ENCODE measurements around the gene C11orf97.
A peak's percentile ranks its signal among the peaks of the same experiment; 100 is the strongest.
"Not testable (repeated sequence)": the region's sequence is repeated elsewhere in the genome, so short reads cannot be mapped to it uniquely, and the experiment has no call there.

C11orf97 gene

GRCh38 chr11:94511932-94512781 is at the start of gene C11orf97:
TSS of gene C11orf97 (plus strand) at chr11:94512461. CDS start at chr11:94512529, 68 bp downstream.
- peak in 1 of 2 experiments; percentile 30 for DNase-seq

GRCh38 chr11:94469416-94469815 is 42.8 kb upstream of the C11orf97 start:
- DNase-seq: no peak

GRCh38 chr11:94472916-94473799 is 39.1 kb upstream of the C11orf97 start:
- DNase-seq: no peak

- DNase-seq: no peak
Measured at GRCh38 chr11:94477624-94478023, 34.6 kb upstream of the C11orf97 start.

DNA sequence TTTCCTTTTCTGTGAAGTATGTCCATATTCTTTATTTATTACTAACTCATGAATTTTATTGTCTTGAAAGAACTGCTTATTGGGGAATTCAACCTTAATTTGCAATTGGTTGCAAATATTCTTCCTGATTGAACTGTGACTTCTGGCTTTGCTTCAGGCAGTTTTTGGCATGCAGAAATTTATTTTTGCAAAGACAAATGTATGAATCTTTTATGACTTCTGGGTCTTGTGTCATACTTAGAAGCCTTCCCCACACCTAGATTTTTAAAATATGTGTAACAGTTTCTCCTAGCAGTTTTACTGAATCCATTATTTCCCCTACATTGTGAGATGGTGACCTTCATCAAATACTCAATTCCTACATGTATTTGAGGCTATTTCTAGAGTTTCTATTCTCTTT is 30.9 kb upstream of the C11orf97 start:
- DNase-seq: no peak

DNA sequence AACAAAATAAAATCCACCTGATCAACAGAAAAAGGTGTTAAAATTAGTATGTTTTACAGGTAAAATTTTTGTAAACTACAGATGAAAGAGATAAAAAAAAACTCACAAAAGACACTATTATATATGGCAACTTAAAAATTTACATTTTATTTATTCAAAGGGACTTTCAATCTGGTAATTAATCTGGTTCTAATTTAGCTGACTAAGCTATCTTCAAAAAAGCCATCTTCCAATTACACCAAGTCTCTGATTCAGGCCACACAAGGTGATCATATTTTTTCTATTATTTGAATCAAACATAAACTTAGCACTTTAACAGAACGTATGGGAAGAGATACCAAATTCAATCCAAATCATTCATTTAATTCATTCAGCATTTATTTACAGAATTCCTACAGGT is 26.2 kb upstream of the C11orf97 start:
- no peak for DNase-seq

DNA sequence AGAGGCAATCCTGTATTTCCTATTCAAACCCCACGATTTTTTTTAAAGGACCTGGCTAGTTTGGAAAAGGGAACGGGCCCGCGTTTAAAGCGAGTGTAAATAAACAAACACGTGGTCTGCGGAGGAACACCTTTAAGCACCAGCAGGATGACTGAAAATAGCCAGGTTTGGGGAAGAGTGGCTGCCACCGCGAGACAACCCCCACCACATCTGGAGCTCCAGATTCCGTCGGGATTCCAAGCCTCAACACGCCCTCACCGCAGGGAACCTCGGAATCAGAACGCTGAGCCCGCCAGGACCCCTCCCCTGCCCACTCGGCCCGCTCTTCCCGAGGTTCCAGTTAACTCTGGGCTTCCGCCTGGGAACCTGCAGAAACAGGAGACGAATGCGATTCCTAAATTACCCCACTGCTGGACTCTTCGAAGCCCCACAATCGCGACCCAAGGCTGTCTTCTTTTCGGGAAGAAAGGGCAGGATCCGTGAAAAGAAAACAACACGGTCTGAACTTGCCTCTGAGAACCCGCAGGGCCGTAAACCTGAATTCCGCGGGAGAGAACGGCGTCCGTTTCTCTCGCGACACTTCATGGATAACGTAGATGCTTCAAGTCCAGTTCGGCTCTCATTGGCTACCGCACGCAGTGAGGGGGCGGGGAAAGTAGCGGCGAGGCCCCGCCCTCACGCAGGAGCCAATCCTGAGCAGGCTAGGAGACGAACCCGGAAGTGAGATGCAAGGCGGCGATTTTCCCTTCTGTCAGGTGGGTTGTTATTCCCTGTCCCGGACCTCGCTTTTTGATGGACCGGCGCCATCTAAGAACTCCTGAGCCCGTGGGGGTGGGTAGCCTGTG is 18.8 kb upstream of the C11orf97 start, which contains the start of the genes ANKRD49 and MRE11:
TSS of gene ANKRD49 (plus strand) at position 704 of the 845 bp plus-strand sequence. CDS start 2,710 bp downstream, outside the sequence.
TSS of gene MRE11 (minus strand) at position 564 of the 845 bp plus-strand sequence. CDS start 1,043 bp downstream, outside the sequence.
- DNase-seq: peak; percentile 95 to 97

GRCh38 chr11:94494126-94494680 is 18.1 kb upstream of the C11orf97 start:
- peak in 1 of 2 experiments; percentile 69 for DNase-seq

- no peak for DNase-seq
Measured at GRCh38 chr11:94500181-94500580, 12.1 kb upstream of the C11orf97 start.

DNA sequence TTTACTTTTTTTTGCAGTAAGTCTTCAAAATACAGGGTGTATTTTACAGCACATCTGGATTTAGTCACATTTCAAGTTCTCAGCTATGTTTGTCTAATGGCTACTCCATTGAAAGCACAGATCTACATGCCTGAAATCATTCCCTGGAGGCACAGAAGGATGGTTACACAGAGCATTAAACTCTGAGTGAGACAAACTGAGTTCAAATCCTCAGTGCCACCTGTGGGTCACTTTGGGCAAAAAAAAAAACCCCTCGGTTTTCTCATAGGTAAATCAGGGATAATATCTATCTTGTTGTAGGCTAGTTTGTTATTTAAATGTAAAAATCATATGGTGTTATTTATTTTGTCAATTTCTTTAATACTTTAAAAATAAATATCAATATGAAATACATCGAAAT is 10.7 kb upstream of the C11orf97 start:
- DNase-seq: no peak

- peak; percentile 4 to 33 for DNase-seq
Measured at GRCh38 chr11:94504689-94505293, 7.5 kb upstream of the C11orf97 start.

- not testable (repeated sequence) for DNase-seq
Measured at GRCh38 chr11:94506513-94506912, 5.7 kb upstream of the C11orf97 start.

DNA sequence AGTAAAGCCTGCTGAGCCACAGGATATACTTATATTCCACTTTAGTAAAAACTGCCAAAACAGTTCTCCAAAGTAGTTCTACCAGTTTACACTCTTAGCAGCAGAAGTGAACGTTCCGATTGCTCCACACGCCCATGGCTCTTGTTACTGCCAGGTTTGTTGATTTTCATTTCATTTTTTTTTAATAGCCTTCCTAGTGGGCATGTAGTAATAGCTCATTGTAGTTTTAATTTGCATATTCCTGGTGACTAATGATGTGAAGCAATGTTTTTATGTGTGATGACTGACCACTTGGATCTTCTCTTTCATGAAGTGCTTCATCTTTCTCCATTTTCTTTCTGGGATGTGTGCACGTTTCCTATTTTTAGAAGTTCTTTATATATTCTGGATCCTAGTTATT is 4.8 kb upstream of the C11orf97 start:
- no peak for DNase-seq

DNA sequence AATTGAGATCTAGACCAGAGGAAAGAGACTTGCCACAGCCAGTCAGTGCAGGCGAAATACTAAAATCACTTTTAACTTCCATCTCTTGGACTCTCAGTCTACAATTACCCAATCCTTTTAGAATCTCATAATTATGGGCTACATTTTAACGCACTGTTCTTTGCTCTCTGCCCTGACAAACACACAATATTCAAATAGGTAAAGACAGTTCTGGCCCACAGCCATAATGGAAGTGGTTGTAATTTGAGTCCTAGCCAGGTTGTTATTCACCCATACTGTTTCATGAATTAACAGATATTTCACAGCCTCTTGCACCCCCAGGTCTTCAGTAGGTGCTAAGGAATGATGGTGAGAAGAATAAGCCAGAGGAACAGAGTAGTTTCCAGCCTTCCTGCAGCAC is 830 bp downstream of the C11orf97 start:
- DNase-seq: no peak

- DNase-seq: no peak
Measured at GRCh38 chr11:94515398-94515797, 3.1 kb downstream of the C11orf97 start.

DNA sequence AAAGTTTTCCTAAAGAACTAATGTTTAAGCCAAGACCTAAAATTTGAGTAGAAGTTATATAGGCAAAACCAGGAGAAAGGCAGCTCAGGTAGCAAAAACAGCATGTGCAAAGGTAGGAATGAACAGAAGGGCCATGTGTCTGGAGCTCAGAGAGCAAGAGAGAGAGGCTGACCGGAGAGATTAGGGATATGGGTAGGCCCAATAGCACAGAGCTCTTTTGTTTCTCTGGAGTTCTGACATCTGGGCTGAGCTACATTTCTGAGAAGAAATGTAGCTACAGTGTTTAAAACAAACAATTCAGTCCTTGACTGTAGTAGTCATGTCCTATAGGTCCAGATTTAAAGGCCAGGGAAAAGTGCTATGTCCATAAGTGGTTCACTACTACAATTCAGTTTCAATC is 4.5 kb downstream of the C11orf97 start:
- DNase-seq: no peak

DNA sequence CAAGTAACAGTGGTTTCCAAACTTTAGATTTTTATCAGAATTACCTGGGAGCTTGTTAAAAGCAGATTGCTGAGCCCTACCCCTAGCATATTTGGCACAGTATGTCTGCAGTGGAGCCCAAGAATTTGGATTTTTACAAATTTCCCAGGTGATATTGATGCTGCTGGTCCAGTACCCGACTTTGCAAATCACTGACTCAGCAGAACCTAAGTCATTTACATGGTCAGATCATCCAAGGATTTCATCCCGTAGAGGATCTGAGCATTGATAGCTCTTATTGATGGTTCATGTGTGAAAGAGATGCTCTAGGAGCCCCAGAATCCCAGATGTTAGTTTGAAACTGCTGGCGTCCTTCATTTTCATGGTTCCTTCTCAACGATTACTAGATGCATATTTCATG is 6.0 kb downstream of the C11orf97 start:
- no peak for DNase-seq

GRCh38 chr11:94519478-94520084 is 7.3 kb downstream of the C11orf97 start:
- DNase-seq: no peak

DNA sequence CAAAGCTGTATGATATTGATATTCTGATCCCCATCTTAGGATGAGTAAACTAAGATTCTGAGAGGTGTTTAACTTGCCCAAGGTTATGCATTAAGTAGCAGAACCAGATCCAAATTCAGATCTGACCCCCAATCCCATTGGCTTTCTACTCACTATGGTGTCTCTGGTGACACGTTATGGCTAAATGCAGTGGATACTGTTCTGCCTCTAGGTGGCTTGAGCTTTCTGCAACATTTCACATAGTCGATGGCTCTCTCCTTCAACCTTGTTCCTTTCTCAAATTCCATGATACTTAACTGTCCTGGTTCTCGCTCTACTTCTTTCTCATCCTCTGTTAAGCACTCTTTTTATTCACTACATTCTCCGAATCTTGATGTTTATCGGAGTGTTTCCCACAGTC is 9.4 kb downstream of the C11orf97 start:
- DNase-seq: no peak

DNA sequence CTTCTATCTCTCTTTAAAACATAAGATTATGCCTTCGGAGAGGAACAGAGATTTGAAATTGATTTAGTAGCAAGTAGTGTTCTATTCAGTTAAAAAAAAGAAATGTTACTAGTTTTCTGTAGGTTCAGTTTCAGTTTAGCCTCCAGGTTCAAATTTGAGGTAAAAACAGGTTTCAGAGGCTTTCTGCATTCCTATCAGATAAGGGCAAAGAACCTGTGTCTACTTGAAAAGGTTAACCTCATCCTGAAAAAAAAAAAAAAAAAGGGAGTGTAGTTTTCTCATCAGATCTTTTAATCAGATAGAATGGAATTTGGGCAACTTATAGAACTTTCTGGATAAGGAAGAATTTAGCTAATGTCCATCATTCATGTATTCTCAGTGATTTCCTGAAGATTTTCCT is 12.1 kb downstream of the C11orf97 start:
- DNase-seq: no peak

Data from SHP77 (cell line).